Osteoblast (primary cell): ENCODE measurements around the gene AP2S1. TPM values are rescaled to one million over a fixed set of nuclear protein-coding genes. Genes with fewer than 3 reads are reported as not detected.

Source experiments
- DNase-seq: peaks from one replicate; pipeline ENCODE4 v3.0.0; 2011; ENCODE audit warnings: low spot score, mixed read lengths; ENCODE audit not compliant: insufficient read length; ENCODE audit errors: missing footprints
- H2AFZ ChIP-seq: 2 replicates; pipeline ENCODE4 v1.6.0; 2011; ENCODE audit warnings: mild to moderate bottlenecking, low read length
- H3K27ac ChIP-seq: 2 replicates; pipeline ENCODE4 v1.5.1; 2011; ENCODE audit warnings: mild to moderate bottlenecking, low read depth, low read length, moderate library complexity
- H3K27me3 ChIP-seq: 2 replicates; pipeline ENCODE4 v1.6.0; 2012; ENCODE audit warnings: mild to moderate bottlenecking, control low read depth, inconsistent platforms, low read length, moderate library complexity; ENCODE audit not compliant: insufficient read depth
- H3K36me3 ChIP-seq: 2 replicates; pipeline ENCODE4 v1.5.1; 2011; ENCODE audit warnings: mild to moderate bottlenecking, low read length, control low read depth, moderate library complexity; ENCODE audit not compliant: insufficient read depth
- H3K4me1 ChIP-seq: 2 replicates; pipeline ENCODE4 v1.5.1; 2011; ENCODE audit warnings: mild to moderate bottlenecking, low read length, control low read depth, moderate library complexity; ENCODE audit not compliant: insufficient read depth
- H3K4me2 ChIP-seq: 2 replicates; pipeline ENCODE4 v1.6.0; 2011; ENCODE audit warnings: mild to moderate bottlenecking, low read length; ENCODE audit not compliant: insufficient read depth
- H3K4me3 ChIP-seq: fragments of 200-600 bp; sonication (generic); 3 replicates; pipeline ENCODE4 v1.5.1; 2012; ENCODE audit warnings: mild to moderate bottlenecking, low read length, inconsistent platforms; ENCODE audit not compliant: insufficient read depth
- H3K79me2 ChIP-seq: 2 replicates; pipeline ENCODE4 v1.6.0; 2012; ENCODE audit warnings: mild to moderate bottlenecking, low read length, control low read depth, inconsistent platforms; ENCODE audit not compliant: insufficient read depth
- H3K9me3 ChIP-seq: 2 replicates; pipeline ENCODE4 v1.5.1; 2011; ENCODE audit warnings: low read depth, low read length, control low read depth
- H4K20me1 ChIP-seq: 2 replicates; pipeline ENCODE4 v1.6.0; 2012; ENCODE audit warnings: mild to moderate bottlenecking, low read length, control low read depth; ENCODE audit not compliant: insufficient read depth
- CTCF ChIP-seq: IDR thresholded peaks from 2 replicates; pipeline ENCODE4 v1.5.1; 2011; ENCODE audit warnings: mild to moderate bottlenecking, low read depth, low read length, moderate library complexity; ENCODE audit errors: extremely low read depth
- total RNA-seq: library from RNA; depleted of rRNA; stranded (reverse); fragments of >200 nt; gene quantifications from 2 replicates; pipeline ENCODE4 v1.2.3, GENCODE V29; 2012

The AP2S1 gene
- total RNA-seq, 1 donor, result 136 TPM

GRCh38 chr19:46849610-46850009 is 1.0 kb downstream of the AP2S1 start:
- Histone ChIP-seq H3K36me3 (peaks cover 21% of the 10 kb centered on the region), H3K27ac (peak overlapping the region; percentile 97), H3K4me1 (peaks cover 15% of the 10 kb centered on the region), H4K20me1 (peaks cover 19% of the 10 kb centered on the region), H3K27me3 (no peaks in the 10 kb centered on the region), H3K4me2 (peak overlapping the region; percentile 100), H3K4me3 (peak overlapping the region; percentile 90), H2AFZ (peak overlapping the region; percentile 73), H3K79me2 (peaks cover 47% of the 10 kb centered on the region), H3K9me3 (no peaks in the 10 kb centered on the region)
- peak; percentile 55 for DNase-seq
- TF ChIP-seq CTCF, result no peak

- no peaks in the 10 kb centered on the region for H3K9me3 ChIP-seq
- peaks cover 15% of the 10 kb centered on the region for H3K4me1 ChIP-seq
- TF ChIP-seq CTCF, result no peak
- H4K20me1 ChIP-seq, result peaks cover 19% of the 10 kb centered on the region
- DNase-seq, result no peak
- peak overlapping the region; percentile 97 for H3K27ac ChIP-seq
- H2AFZ ChIP-seq, result no peak overlapping the region
- peaks cover 58% of the 10 kb centered on the region for H3K79me2 ChIP-seq
- H3K4me2 ChIP-seq, result no peak overlapping the region
- peaks cover 33% of the 10 kb centered on the region for H3K36me3 ChIP-seq
- H3K4me3 ChIP-seq, result no peak overlapping the region
- no peaks in the 10 kb centered on the region for H3K27me3 ChIP-seq
These were observed 2.3 kb downstream of the AP2S1 start for GRCh38 chr19:46848389-46848788.

- H3K79me2 ChIP-seq, result peaks cover 67% of the 10 kb centered on the region
These were observed 3.1 kb downstream of the AP2S1 start for GRCh38 chr19:46847528-46847927.

GRCh38 chr19:46845959-46846459 is 4.6 kb downstream of the AP2S1 start:
- no peak for TF ChIP-seq CTCF
- peaks cover 19% of the 10 kb centered on the region for H4K20me1 ChIP-seq

More at GRCh38 chr19:46847528-46847927, 3.1 kb downstream of the AP2S1 start:
- Histone ChIP-seq H4K20me1 (peaks cover 19% of the 10 kb centered on the region), H3K27me3 (no peaks in the 10 kb centered on the region), H3K36me3 (peaks cover 42% of the 10 kb centered on the region), H3K9me3 (no peaks in the 10 kb centered on the region), H3K4me2 (no peak overlapping the region), H3K4me3 (no peak overlapping the region), H3K27ac (no peak overlapping the region), H2AFZ (no peak overlapping the region), H3K4me1 (peaks cover 15% of the 10 kb centered on the region)
- no peak for TF ChIP-seq CTCF
- no peak for DNase-seq

More at GRCh38 chr19:46845959-46846459, 4.6 kb downstream of the AP2S1 start:
- H3K27me3 ChIP-seq, result no peaks in the 10 kb centered on the region
- peaks cover 78% of the 10 kb centered on the region for H3K79me2 ChIP-seq
- no peak overlapping the region for H3K4me2 ChIP-seq
- H3K27ac ChIP-seq, result peak overlapping the region; percentile 60
- H3K4me1 ChIP-seq, result peaks cover 15% of the 10 kb centered on the region
- H3K4me3 ChIP-seq, result no peak overlapping the region
- H3K9me3 ChIP-seq, result no peaks in the 10 kb centered on the region
- H2AFZ ChIP-seq, result no peak overlapping the region
- peaks cover 52% of the 10 kb centered on the region for H3K36me3 ChIP-seq
- peak; percentile 44 for DNase-seq
